Thyroid gland (tissue), 4 donors: Measurements from ENCODE around the gene POU6F2.

Experiments used
- POLR2A ChIP-seq, 2 donors: fragments of 450-650 bp; IDR thresholded peaks; one replicate each; pipeline ENCODE4 v1.6.1; 2017; ENCODE audit warnings: antibody characterized with exemption in 2 of 2, mild to moderate bottlenecking in 2 of 2, moderate library complexity in 1 of 2
- TF ChIP-seq, protein P1 (sequence below), 6 experiments: fragments of 200-600 bp in 3 of 6; fragments of 450-650 bp in 3 of 6; sonication (generic) in 3 of 6; IDR thresholded peaks; one replicate each; pipeline ENCODE4 v1.5.1; 2016 to 2019; ENCODE audit warnings: antibody characterized with exemption in 6 of 6, mild to moderate bottlenecking in 2 of 6, inconsistent platforms in 1 of 6, moderate library complexity in 1 of 6

DNA sequence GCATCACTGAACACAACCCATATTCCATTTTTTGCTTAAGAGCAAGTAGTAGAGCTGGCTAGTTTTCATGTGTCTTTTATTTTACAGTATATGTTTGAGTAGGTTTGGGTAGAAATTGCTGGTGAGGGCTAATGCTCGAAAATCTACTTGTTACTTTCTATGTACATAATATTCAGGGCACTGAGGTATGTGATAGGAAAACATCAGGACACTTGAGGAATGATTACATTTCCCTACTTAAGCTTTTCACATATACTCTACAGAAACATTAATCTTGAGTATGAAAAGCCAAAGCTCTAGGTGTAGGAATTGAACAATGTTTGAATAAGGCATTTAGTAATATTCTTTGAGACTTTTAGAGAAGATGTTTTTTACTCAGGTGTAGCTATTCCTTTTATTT, 73.6 kb downstream of the POU6F2 start:
- TF ChIP-seq, protein P1, sequence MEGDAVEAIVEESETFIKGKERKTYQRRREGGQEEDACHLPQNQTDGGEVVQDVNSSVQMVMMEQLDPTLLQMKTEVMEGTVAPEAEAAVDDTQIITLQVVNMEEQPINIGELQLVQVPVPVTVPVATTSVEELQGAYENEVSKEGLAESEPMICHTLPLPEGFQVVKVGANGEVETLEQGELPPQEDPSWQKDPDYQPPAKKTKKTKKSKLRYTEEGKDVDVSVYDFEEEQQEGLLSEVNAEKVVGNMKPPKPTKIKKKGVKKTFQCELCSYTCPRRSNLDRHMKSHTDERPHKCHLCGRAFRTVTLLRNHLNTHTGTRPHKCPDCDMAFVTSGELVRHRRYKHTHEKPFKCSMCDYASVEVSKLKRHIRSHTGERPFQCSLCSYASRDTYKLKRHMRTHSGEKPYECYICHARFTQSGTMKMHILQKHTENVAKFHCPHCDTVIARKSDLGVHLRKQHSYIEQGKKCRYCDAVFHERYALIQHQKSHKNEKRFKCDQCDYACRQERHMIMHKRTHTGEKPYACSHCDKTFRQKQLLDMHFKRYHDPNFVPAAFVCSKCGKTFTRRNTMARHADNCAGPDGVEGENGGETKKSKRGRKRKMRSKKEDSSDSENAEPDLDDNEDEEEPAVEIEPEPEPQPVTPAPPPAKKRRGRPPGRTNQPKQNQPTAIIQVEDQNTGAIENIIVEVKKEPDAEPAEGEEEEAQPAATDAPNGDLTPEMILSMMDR (IDR thresholded peaks at IDR 0.05): no peak
- TF ChIP-seq POLR2A (IDR thresholded peaks at IDR 0.05): no peak
